NCI-H460 (cell line): ENCODE data around the gene TMEM89. TPM values are rescaled to one million over a fixed set of nuclear protein-coding genes. Genes with fewer than 3 reads are reported as not detected.

Experiments
- DNase-seq: peaks from one replicate; pipeline ENCODE4 v3.0.0-alpha.2; 2016; ENCODE audit warnings: low read depth; ENCODE audit errors: extremely low read depth
- total RNA-seq: library from RNA; depleted of rRNA; stranded (reverse); fragments of >200 nt; shearing (Covaris generic); gene quantifications from 2 replicates; pipeline ENCODE4 v1.2.3, GENCODE V29; 2014

Gene TMEM89
- total RNA-seq, 1 experiment from 2014 or later = not detected

GRCh38 chr3:48644898-48645760 is 23.6 kb upstream of the TMEM89 start:
- no peak for DNase-seq

GRCh38 chr3:48642605-48643004 is 21.0 kb upstream of the TMEM89 start:
- DNase-seq = no peak

GRCh38 chr3:48641396-48641795 is 19.8 kb upstream of the TMEM89 start:
- DNase-seq = no peak

- DNase-seq = no peak
Observed at GRCh38 chr3:48639944-48640606, 18.5 kb upstream of the TMEM89 start.

GRCh38 chr3:48637305-48637704 is 15.7 kb upstream of the TMEM89 start:
- no peak for DNase-seq

- DNase-seq = no peak
Observed at GRCh38 chr3:48636149-48636655, 14.6 kb upstream of the TMEM89 start.

GRCh38 chr3:48635222-48636021 is 13.9 kb upstream of the TMEM89 start, which contains the start of gene SLC26A6:
Gene SLC26A6 (minus strand): TSS chr3:48635461. CDS start chr3:48635393, 68 bp downstream.
- peak; percentile 90 for DNase-seq

- DNase-seq = no peak
Observed at GRCh38 chr3:48634661-48635221, 13.2 kb upstream of the TMEM89 start.

GRCh38 chr3:48633743-48634142 is 12.2 kb upstream of the TMEM89 start:
- DNase-seq = no peak

GRCh38 chr3:48633256-48633655 is 11.7 kb upstream of the TMEM89 start:
- no peak for DNase-seq

GRCh38 chr3:48631516-48632448 is 10.2 kb upstream of the TMEM89 start:
- DNase-seq = no peak

GRCh38 chr3:48630833-48631232 is 9.3 kb upstream of the TMEM89 start:
- no peak for DNase-seq

- no peak for DNase-seq
Observed at GRCh38 chr3:48630407-48630806, 8.8 kb upstream of the TMEM89 start.

GRCh38 chr3:48629894-48630293 is 8.3 kb upstream of the TMEM89 start:
- DNase-seq = no peak

- no peak for DNase-seq
Observed at GRCh38 chr3:48628277-48629017, 6.9 kb upstream of the TMEM89 start.

- DNase-seq = no peak
Observed at GRCh38 chr3:48625600-48625999, 4.0 kb upstream of the TMEM89 start.

GRCh38 chr3:48624767-48625166 is 3.2 kb upstream of the TMEM89 start:
- no peak for DNase-seq

GRCh38 chr3:48623851-48624547 is 2.4 kb upstream of the TMEM89 start:
- no peak for DNase-seq
